Spleen (tissue), 11 donors: ENCODE data around the gene ARID3A. TPM values are rescaled to one million over a fixed set of nuclear protein-coding genes. Genes with fewer than 3 reads are reported as not detected.

ENCODE experiments used
- DNase-seq: peaks from one replicate; pipeline ENCODE4 v3.0.0-alpha.2; 2020
- H3K27ac ChIP-seq, 8 donors: fragments of 200-600 bp; sonication (generic) in 7 of 8; 1 replicate in 4 of 8; 2 replicates in 4 of 8; pipeline versions ENCODE4 v1.5.0 to v1.8.0; 2016 to 2021; ENCODE audit warnings: inconsistent platforms in 4 of 8, mild to moderate bottlenecking in 4 of 8, moderate library complexity in 1 of 8
- H3K27me3 ChIP-seq, 7 donors: fragments of 200-600 bp; sonication (generic) in 6 of 7; replicated peaks in 1 of 7; 1 replicate in 4 of 7; 2 replicates in 3 of 7; pipeline versions ENCODE4 v1.5.0 to v1.8.0; 2016 to 2021; ENCODE audit warnings: inconsistent platforms in 3 of 7, mild to moderate bottlenecking in 1 of 7
- H3K36me3 ChIP-seq, 6 donors: fragments of 200-600 bp; sonication (generic) in 5 of 6; 1 replicate in 4 of 6; 2 replicates in 2 of 6; pipeline versions ENCODE4 v1.5.0 to v1.8.0; 2016 to 2021; ENCODE audit warnings: inconsistent platforms in 2 of 6
- H3K4me1 ChIP-seq, 6 donors: fragments of 200-600 bp; sonication (generic) in 5 of 6; 1 replicate in 3 of 6; 2 replicates in 3 of 6; pipeline versions ENCODE4 v1.5.0 to v1.8.0; 2016 to 2021; ENCODE audit warnings: inconsistent platforms in 3 of 6
- H3K4me3 ChIP-seq, 8 donors: fragments of 200-600 bp; sonication (generic) in 7 of 8; 1 replicate in 4 of 8; 2 replicates in 4 of 8; pipeline versions ENCODE4 v1.5.0 to v1.8.0; 2016 to 2021; ENCODE audit warnings: inconsistent platforms in 4 of 8, mild to moderate bottlenecking in 4 of 8, moderate library complexity in 2 of 8
- H3K9me3 ChIP-seq, 8 donors: fragments of 200-600 bp; sonication (generic) in 7 of 8; 1 replicate in 4 of 8; 2 replicates in 4 of 8; pipeline versions ENCODE4 v1.5.0 to v1.8.0; 2016 to 2021; ENCODE audit warnings: inconsistent platforms in 4 of 8
- POLR2A ChIP-seq, 3 donors: fragments of 450-650 bp; IDR thresholded peaks; one replicate each; pipeline ENCODE4 v1.5.1; 2017; ENCODE audit warnings: antibody characterized with exemption in 3 of 3, mild to moderate bottlenecking in 1 of 3
- POLR2AphosphoS5 ChIP-seq, 3 donors: sonication (generic); formaldehyde crosslinking; IDR thresholded peaks; one replicate each; pipeline ENCODE4 v1.5.1; 2017; ENCODE audit warnings: antibody characterized with exemption in 3 of 3
- WGBS, 5 donors: extraction: QIAGEN DNeasy Blood & Tissue Kit in 3 of 5; methylation state at CpG; one replicate each; pipeline versions ENCODE4 v1.1.5 to v1.1.7; 2013 to 2018; 5-methylcytosine and 5-hydroxymethylcytosine counted together
- intact Hi-C: fragments of 100-400 bp; cut with DNase I; formaldehyde crosslinking; loops from one replicate; pipeline ENCODE4 v1.15.0; 2023; ENCODE audit warnings: low total_unique reads
- polyA plus RNA-seq, 3 donors: library from polyadenylated mRNA; stranded (reverse); fragments of 200-250 nt; gene quantifications; one replicate each; pipeline ENCODE4 v1.2.1, GENCODE V29; 2013
- total RNA-seq, 7 donors: library from RNA; depleted of rRNA in 3 of 7; stranded (reverse); fragments of >200 nt in 3 of 7; fragmentation: NEBNext Ultra II Directional in 4 of 7; extraction: Animal tissue kit (Norgen Biotek cat#: 25700) in 4 of 7; gene quantifications; one replicate each; pipeline versions ENCODE4 v1.1.0 to v1.2.1, GENCODE V29; 2016 to 2021
- TF ChIP-seq, protein P1 (sequence below), 11 experiments: fragments of 200-600 bp in 7 of 11; fragments of 450-650 bp in 4 of 11; sonication (generic) in 4 of 11; IDR thresholded peaks in 8 of 11; conservative IDR thresholded peaks in 3 of 11; 1 replicate in 7 of 11; 2 replicates in 4 of 11; pipeline versions ENCODE4 v1.4.0 to v1.8.0; 2016 to 2021; ENCODE audit warnings: antibody characterized with exemption in 11 of 11, inconsistent platforms in 4 of 11, mild to moderate bottlenecking in 1 of 11
- donor health status: healthy with polysubstance abuse.
- donor health status: DM: no; HTN: no; CAD: no; lungs with moderate emphysema.
- donor health status: DM: no; HTN: no; CAD: no.
- donor health status: Bipolar disorder and iron deficiency.
- donor health status: healthy.
- donor health status: DM: no; HTN: no; CAD: no.
- donor health status: DM: yes; HTN: yes; CAD: no.

Gene ARID3A
- total and polyA plus RNA-seq, 10 donors = 2.5 to 42.5 (median 17.7) TPM

GRCh38 chr19:1001538-1002166 lies 75.8 kb downstream of the ARID3A start:
- WGBS, 5 donors = 9 to 13% (median 10%) methylated on average over 14 to 20 of the region's 20 CpGs
- Histone ChIP-seq H3K9me3 (no peaks in the 10 kb centered on the region), H3K4me1 (peaks cover 10 to 26% (median 23%) of the 10 kb centered on the region in 6 donors), H3K27me3 (peaks cover 0 to 81% (median 55%) of the 10 kb centered on the region in 7 donors), H3K4me3 (peak overlapping the region in 1 of 8 donors; percentile 65), H3K27ac (no peak overlapping the region), H3K36me3 (no peaks in the 10 kb centered on the region)
- peak; percentile 92 for DNase-seq
- TF ChIP-seq, protein P1, sequence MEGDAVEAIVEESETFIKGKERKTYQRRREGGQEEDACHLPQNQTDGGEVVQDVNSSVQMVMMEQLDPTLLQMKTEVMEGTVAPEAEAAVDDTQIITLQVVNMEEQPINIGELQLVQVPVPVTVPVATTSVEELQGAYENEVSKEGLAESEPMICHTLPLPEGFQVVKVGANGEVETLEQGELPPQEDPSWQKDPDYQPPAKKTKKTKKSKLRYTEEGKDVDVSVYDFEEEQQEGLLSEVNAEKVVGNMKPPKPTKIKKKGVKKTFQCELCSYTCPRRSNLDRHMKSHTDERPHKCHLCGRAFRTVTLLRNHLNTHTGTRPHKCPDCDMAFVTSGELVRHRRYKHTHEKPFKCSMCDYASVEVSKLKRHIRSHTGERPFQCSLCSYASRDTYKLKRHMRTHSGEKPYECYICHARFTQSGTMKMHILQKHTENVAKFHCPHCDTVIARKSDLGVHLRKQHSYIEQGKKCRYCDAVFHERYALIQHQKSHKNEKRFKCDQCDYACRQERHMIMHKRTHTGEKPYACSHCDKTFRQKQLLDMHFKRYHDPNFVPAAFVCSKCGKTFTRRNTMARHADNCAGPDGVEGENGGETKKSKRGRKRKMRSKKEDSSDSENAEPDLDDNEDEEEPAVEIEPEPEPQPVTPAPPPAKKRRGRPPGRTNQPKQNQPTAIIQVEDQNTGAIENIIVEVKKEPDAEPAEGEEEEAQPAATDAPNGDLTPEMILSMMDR (IDR thresholded peaks at IDR 0.05 in 8 of 11, conservative IDR thresholded peaks at IDR 0.05 in 3 of 11) = peak; percentile 78 to 96 (median 91)
- no peak for TF ChIP-seq POLR2A (IDR thresholded peaks at IDR 0.05)
- TF ChIP-seq POLR2AphosphoS5 (IDR thresholded peaks at IDR 0.05) = peak in 2 of 3 donors; percentile 33 to 69
- intact Hi-C loops = no loop called here

DNA sequence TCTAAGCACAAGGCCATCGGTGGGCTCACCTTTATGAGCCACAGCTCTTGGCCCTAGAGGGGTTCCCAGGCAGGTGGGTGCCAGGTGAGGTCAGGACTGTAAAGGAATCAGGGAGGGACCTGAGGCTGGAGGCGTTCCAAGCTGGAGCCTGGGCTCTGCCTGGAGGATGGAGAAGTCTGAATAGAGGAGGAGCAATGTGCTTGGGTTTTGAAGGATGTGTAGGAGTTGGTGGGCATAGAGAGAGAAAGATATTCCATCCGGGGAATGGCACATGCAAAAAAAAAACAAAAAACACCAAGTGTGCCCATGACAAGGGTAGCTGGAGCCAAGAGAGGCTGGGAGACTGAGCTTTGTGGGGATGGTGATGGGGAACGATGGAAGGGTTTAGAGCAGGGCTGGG lies 76.8 kb downstream of the ARID3A start:
- Histone ChIP-seq H3K9me3 (no peaks in the 10 kb centered on the region), H3K4me3 (no peak overlapping the region), H3K27ac (no peak overlapping the region), H3K36me3 (peaks cover 0 to 7% (median 0%) of the 10 kb centered on the region in 6 donors), H3K4me1 (peaks cover 10 to 22% (median 20%) of the 10 kb centered on the region in 6 donors), H3K27me3 (peaks cover 0 to 72% (median 47%) of the 10 kb centered on the region in 7 donors)
- WGBS, 5 donors = 69 to 88% (median 82%) methylated on average over 4 of the region's 4 CpGs
- TF ChIP-seq POLR2AphosphoS5 (IDR thresholded peaks at IDR 0.05) (no peak), POLR2A (IDR thresholded peaks at IDR 0.05) (no peak)
- TF ChIP-seq, protein P1 (IDR thresholded peaks at IDR 0.05 in 8 of 11, conservative IDR thresholded peaks at IDR 0.05 in 3 of 11) = no peak
- no peak for DNase-seq
- intact Hi-C loops = no loop called here

DNA sequence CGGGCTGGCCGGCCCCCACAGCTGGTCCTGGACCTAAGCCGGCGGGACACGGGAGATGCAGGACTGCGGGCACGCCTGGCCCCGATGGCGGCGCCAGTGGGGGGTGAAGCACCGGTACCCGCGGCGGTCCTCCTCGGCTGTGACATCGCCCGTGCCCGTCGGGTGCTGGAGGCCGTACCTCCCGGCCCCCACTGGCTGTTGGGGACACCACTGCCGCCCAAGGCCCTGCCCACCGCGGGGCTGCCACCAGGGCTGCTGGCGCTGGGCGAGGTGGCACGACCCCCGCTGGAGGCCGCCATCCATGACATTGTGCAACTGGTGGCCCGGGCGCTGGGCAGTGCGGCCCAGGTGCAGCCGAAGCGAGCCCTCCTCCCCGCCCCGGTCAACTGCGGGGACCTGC lies 77.4 kb downstream of the ARID3A start:
- peaks cover 10 to 22% (median 20%) of the 10 kb centered on the region in 6 donors for H3K4me1 ChIP-seq
- no peak for DNase-seq
- WGBS, 5 donors = 83 to 93% (median 84%) methylated on average over 9 to 37 of the region's 37 CpGs
- intact Hi-C loops = no loop called here
- no peak overlapping the region for H3K4me3 ChIP-seq
- H3K27ac ChIP-seq = no peak overlapping the region
- no peaks in the 10 kb centered on the region for H3K9me3 ChIP-seq
- H3K27me3 ChIP-seq = peaks cover 0 to 65% (median 40%) of the 10 kb centered on the region in 7 donors
- H3K36me3 ChIP-seq = peaks cover 0 to 14% (median 2%) of the 10 kb centered on the region in 6 donors
- TF ChIP-seq, protein P1 (IDR thresholded peaks at IDR 0.05 in 8 of 11, conservative IDR thresholded peaks at IDR 0.05 in 3 of 11) = no peak
- TF ChIP-seq POLR2A (IDR thresholded peaks at IDR 0.05) = no peak
- peak in 2 of 3 donors; percentile 4 to 30 for TF ChIP-seq POLR2AphosphoS5 (IDR thresholded peaks at IDR 0.05)

DNA sequence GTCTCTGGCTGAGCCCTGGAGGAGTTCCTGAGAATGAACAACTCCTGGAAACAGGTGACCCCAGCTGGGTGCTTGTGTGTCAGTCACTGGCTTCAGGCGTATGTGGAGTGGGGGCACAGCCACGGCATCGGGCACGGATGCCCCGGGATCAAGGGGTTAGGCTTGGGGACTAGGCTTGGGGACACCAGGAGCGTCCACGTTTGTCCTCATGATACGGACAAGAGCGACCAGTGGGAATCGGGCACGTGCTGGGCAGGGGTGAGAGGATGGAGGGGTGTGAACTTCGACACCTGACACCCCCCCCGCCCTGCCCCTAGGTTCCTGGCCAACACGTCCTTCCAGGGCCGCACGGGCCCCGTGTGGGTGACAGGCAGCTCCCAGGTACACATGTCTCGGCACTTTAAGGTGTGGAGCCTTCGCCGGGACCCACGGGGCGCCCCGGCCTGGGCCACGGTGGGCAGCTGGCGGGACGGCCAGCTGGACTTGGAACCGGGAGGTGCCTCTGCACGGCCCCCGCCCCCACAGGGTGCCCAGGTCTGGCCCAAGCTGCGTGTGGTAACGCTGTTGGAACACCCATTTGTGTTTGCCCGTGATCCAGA lies 78.5 kb downstream of the ARID3A start:
- intact Hi-C loops = no loop called here
- no peaks in the 10 kb centered on the region for H3K9me3 ChIP-seq
- no peak for DNase-seq
- H3K27ac ChIP-seq = no peak overlapping the region
- peaks cover 0 to 55% (median 31%) of the 10 kb centered on the region in 7 donors for H3K27me3 ChIP-seq
- peaks cover 10 to 30% (median 20%) of the 10 kb centered on the region in 6 donors for H3K4me1 ChIP-seq
- H3K4me3 ChIP-seq = no peak overlapping the region
- no peak for TF ChIP-seq POLR2AphosphoS5 (IDR thresholded peaks at IDR 0.05)
- no peak for TF ChIP-seq POLR2A (IDR thresholded peaks at IDR 0.05)
- TF ChIP-seq, protein P1 (IDR thresholded peaks at IDR 0.05 in 8 of 11, conservative IDR thresholded peaks at IDR 0.05 in 3 of 11) = no peak
- 71 to 74% (median 73%) methylated on average over 26 to 32 of the region's 32 CpGs for whole genome bisulfite sequencing, 5 donors
- peaks cover 0 to 24% (median 10%) of the 10 kb centered on the region in 6 donors for H3K36me3 ChIP-seq
